Measurements from ENCODE around the gene PIWIL4. TPM values are rescaled to one million over a fixed set of nuclear protein-coding genes. Genes with fewer than 3 reads are reported as not detected.

The PIWIL4 gene
- total and polyA plus RNA-seq, 2 of the 8 experiments (the other 6 are each of a cell fraction or from before 2014, with no cell fraction given), result 0.51 to 0.52 TPM

DNA sequence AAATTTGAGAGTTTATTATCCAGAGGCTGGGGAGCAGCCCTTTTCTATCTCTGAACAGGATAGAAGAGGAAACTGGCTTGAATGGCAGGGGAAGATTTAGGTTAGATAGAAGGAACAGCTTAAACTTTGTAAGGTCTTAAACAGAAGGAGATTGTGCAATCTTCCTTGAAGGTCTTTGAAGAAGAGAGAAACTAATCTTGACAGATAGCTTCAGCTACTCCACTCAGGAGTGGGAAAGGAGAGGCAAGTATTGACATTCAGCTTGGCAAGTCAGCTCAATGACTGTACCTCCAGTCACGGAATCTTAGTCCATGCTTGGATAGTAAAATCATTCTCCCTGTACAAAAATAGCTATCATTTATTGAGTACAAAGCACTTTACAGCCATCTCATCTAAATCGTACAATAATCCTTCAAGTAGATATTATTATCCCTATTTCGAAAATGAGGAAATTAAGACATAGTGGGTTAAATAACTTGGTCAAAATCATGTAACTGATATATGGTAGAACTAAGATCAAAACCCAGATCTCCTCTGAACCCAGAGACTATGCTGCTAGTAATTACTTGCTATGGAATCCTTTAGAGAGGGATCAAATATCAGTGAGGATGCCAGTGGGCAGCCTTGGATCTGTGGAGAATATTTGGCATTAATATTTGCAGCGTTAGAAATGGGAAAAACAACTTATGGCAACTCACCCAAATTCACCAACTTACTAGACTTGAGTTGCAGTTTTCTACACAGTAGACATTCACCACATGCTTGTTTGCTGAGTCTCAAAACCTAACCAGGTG, 40.3 kb upstream of the PIWIL4 start:
- Histone ChIP-seq H3K4me2 (ENCODE audit: insufficient read depth in 1 of 2, low read depth in 2 of 2, low read length in 2 of 2) (no peak overlapping the region), H3K27ac (ENCODE audit: low read depth, low read length) (no peak overlapping the region), H3K27me3 (replicated peaks in 1 of 4; ENCODE audit: control insufficient read depth in 3 of 4, extremely low read depth in 1 of 4, insufficient read depth in 3 of 4, low read length in 3 of 4) (no peaks in the 10 kb centered on the region), H3K4me3 (ENCODE audit: extremely low read depth in 1 of 4, insufficient read depth in 2 of 4, low read depth in 3 of 4, low read length in 4 of 4) (no peak overlapping the region), H2AFZ (ENCODE audit: low read length) (no peak overlapping the region), H3K18ac (ENCODE audit: extremely low read depth, low read length) (no peak overlapping the region), H3K23me2 (ENCODE audit: low read depth, low read length) (no peaks in the 10 kb centered on the region), H2BK20ac (ENCODE audit: low read length) (no peak overlapping the region), H2BK15ac (ENCODE audit: low read length) (no peak overlapping the region), H3K9ac (replicated peaks in 1 of 4; ENCODE audit: extremely low read depth in 1 of 4, low read depth in 3 of 4, low read length in 3 of 4) (no peak overlapping the region), H3K9me3 (ENCODE audit: insufficient read depth in 2 of 2, low read depth in 1 of 2, low read length in 1 of 2) (no peaks in the 10 kb centered on the region), H3K36me3 (ENCODE audit: control insufficient read depth in 2 of 4, insufficient read depth in 4 of 4, low read length in 3 of 4) (no peaks in the 10 kb centered on the region), H4K91ac (replicated peaks; ENCODE audit: insufficient read length, low read length) (no peak overlapping the region), H2BK5ac (ENCODE audit: low read depth, low read length) (no peak overlapping the region), H3K56ac (replicated peaks; ENCODE audit: insufficient read length, low read depth, low read length) (no peak overlapping the region), H4K5ac (ENCODE audit: insufficient read length, low read depth, low read length) (no peak overlapping the region), H2BK12ac (ENCODE audit: low read depth, low read length) (no peak overlapping the region), H2AK5ac (ENCODE audit: low read depth, low read length) (no peak overlapping the region), H2BK120ac (replicated peaks; ENCODE audit: low read depth, low read length) (no peak overlapping the region), H3K79me1 (ENCODE audit: low read depth, low read length) (no peaks in the 10 kb centered on the region), H3K14ac (ENCODE audit: insufficient read length) (no peak overlapping the region), H4K20me1 (replicated peaks in 1 of 2; ENCODE audit: control insufficient read depth in 1 of 2, insufficient read depth in 2 of 2, low read length in 2 of 2) (no peaks in the 10 kb centered on the region), H3K4ac (replicated peaks; ENCODE audit: insufficient read length, low read depth, low read length) (no peak overlapping the region), H3K79me2 (ENCODE audit: control insufficient read depth in 1 of 2, insufficient read depth in 2 of 2, low read length in 2 of 2) (no peaks in the 10 kb centered on the region), H4K8ac (ENCODE audit: extremely low read depth, insufficient read depth, low read length) (no peak overlapping the region), H3K23ac (ENCODE audit: insufficient read length) (no peak overlapping the region), H3K4me1 (replicated peaks in 1 of 4; ENCODE audit: control insufficient read depth in 3 of 4, insufficient read depth in 4 of 4, low read length in 3 of 4) (no peaks in the 10 kb centered on the region)
- TF ChIP-seq RFX5 (IDR thresholded peaks at IDR 0.05; ENCODE audit: borderline replicate concordance, low read depth, low read length), result no peak
- TF ChIP-seq CEBPB (IDR thresholded peaks at IDR 0.05; ENCODE audit: low read depth, low read length), result peak; percentile 24; the same call in 1 of the 2 replicates
- ChIA-PET CTCF (ENCODE audit: partially characterized antibody) (interaction anchor here (1.8 kb wide), 1 partner anchor 10 kb away, joined by 10 read pairs; no protein-coding TSS in a partner anchor), POLR2A (ENCODE audit: partially characterized antibody) (no interaction called here)
- 70% methylated on average over 4 of the region's 4 CpGs; no CpG with 5 or more reads in 1 of the 2 experiments for WGBS, 2 experiments (ENCODE audit: extremely low coverage in 1 of 2, insufficient coverage in 1 of 2, insufficient read length in 1 of 2, insufficient replicate concordance in 2 of 2, low coverage in 1 of 2, low lambda C conversion rate in 2 of 2, missing lambda C conversion rate in 1 of 2)
- FAIRE-seq (no peak), DNase-seq (ENCODE audit: low read depth in 1 of 2, low spot score in 2 of 2) (no peak)
